Non-pigmented ciliary epithelial cell (primary cell): ENCODE data around the gene BRS3.
A peak's percentile ranks its signal among the peaks of the same experiment; 100 is the strongest.
"Not testable (repeated sequence)": the region's sequence is repeated elsewhere in the genome, so short reads cannot be mapped to it uniquely, and the experiment has no call there.

Experiments used
- DNase-seq: peaks from one replicate; pipeline ENCODE4 v3.0.0-alpha.2; 2010; ENCODE audit warnings: low read depth

The BRS3 gene

GRCh38 chrX:136487647-136488046 is at the start of gene BRS3:
BRS3 (plus strand) TSS chrX:136487947; CDS start chrX:136488115, 168 bp downstream.
- no peak for DNase-seq

- DNase-seq: no peak
These were observed 49.6 kb upstream of the BRS3 start for GRCh38 chrX:136438192-136438591.

GRCh38 chrX:136445674-136446073 is 42.1 kb upstream of the BRS3 start:
- DNase-seq: not testable (repeated sequence)

DNA sequence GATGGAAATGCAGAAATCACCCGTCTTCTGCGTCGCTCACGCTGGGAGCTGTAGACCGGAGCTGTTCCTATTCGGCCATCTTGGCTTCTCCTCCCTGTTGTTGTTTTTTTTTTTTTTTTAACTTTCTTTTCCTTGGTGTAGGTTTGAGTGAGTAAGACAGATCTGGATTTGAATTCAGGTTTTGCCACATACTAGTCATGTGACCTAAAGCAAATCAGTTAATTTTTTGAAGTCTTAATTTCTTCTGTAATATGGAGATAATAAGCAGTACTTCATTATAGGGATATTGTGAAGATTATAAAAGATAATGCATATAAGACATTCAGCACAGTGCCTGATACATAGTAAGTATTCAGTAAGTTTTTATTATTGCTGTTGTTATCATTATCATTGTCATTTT is 41.5 kb upstream of the BRS3 start:
- DNase-seq: no peak

GRCh38 chrX:136447308-136447707 is 40.4 kb upstream of the BRS3 start:
- DNase-seq: no peak

- DNase-seq: no peak
These were observed 39.8 kb upstream of the BRS3 start for GRCh38 chrX:136447968-136448367.

DNA sequence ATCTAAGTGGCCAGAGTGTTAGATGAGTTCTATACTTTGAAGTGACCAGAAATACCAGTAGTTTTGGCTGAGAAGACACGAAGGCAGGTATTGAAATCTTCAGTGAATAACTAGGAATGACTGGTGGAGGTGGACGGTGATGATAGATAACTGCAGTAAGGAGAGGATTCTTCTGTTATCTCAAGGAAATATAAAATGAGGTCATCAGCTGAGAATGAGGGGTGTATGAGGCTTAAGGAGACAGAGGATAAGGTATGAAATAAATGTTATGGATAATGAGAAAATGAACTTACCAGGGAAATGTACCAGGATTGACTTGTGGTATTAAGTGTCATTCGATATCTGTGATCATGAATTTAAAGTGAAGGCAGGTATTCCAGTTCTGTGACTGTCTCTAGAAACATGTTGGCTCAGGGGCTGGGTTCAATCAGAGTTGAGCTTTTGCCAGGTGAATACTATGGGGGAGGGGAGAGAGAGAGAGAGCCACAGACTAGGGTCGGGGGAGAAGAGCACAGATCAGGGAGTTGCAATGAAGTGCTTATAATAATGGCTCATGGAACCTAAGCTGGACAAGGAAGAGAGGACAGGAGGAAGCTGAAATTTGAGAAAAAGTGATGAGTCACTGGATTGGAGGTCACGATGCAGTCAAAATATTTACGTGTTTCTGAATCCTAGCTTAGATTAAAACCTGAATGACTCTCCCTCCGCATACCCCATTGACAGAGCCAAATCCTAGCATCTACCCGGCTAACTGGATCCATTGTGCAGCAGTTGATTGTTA is 37.5 kb upstream of the BRS3 start:
- DNase-seq: peak; percentile 4

- DNase-seq: no peak
These were observed 35.1 kb upstream of the BRS3 start for GRCh38 chrX:136452614-136453013.

- DNase-seq: no peak
These were observed 34.6 kb upstream of the BRS3 start for GRCh38 chrX:136453114-136453513.

- no peak for DNase-seq
These were observed 34.0 kb upstream of the BRS3 start for GRCh38 chrX:136453771-136454170.

DNA sequence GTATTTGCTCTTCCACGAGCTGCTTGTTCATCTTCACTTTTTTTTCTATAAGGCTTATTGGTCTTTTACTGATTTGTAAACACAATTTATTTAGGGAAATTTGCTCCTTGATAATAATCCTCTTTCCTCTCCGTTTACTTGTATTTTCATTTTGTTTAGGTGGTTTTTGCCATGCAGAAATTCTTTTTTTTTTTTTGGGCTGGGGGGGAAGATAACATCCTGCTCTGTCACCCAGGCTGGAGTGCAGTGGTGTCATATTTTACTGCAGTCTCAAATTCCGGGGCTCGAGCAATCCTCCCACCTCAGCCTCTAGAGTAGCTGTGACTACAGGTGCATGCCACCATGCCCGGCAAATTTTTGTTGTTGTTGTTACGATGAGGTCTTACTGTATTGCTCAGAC is 31.6 kb upstream of the BRS3 start:
- DNase-seq: no peak

- DNase-seq: no peak
These were observed 30.3 kb upstream of the BRS3 start for GRCh38 chrX:136457303-136457917.

GRCh38 chrX:136464589-136464988 is 23.2 kb upstream of the BRS3 start:
- DNase-seq: no peak

DNA sequence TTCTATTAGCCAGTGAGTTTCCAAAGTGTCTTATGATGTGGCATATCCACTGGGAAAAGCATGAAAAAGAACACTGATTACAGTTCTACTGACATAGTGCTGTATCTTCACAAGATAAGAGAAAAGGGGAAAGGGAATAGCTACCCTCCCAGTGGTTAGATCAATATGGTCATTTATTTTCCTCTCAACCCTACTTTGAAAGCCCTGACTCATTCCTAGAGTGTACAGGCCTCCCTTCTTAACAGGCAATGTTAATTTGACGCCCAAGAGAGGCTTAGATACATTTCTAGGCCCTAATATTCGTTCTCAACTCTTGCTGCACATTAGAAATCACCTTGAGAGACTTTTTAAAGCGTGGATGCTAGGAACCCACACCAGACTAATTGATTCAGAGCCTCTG is 20.4 kb upstream of the BRS3 start:
- no peak for DNase-seq

GRCh38 chrX:136468391-136469103 is 19.2 kb upstream of the BRS3 start:
- DNase-seq: no peak

GRCh38 chrX:136473663-136474062 is 14.1 kb upstream of the BRS3 start:
- DNase-seq: no peak

DNA sequence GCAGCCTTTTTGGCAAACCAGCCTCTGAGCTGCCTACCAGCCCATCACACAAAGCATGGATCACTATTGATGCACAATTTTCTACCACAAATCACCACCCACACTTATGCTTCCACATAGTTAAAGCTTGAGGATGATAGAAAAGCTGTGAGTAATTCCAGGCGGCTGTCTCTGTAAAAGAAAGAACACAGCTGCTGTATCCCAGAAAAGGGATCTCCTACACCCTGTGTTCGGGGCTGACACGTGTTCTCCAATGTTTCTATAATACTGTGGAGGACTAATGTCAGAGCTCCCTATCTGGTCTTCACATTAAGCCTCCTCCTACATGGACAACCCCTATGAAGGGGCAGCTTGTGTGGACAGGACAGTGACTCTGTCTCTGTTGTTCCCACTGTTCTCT is 12.5 kb upstream of the BRS3 start:
- DNase-seq: no peak

DNA sequence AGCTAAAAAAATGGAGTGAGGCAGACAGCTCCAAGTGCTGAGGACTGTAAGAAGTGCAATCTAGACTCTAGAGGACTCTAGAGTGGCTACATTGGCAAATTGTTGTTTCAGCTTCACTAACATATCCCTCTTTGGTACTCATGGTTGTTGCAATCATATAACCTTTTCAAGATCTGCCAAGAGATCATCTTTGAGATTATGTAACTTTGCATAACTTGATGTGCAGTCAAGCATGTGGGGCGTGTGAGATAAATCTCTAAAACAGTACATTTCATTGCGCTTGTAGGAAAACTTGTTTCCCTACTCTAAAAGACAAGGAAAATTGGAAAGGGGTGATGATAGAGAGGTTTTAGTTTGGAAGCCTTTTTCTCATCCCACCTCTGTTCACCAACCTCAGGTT is 11.2 kb upstream of the BRS3 start:
- no peak for DNase-seq

GRCh38 chrX:136477026-136477425 is 10.7 kb upstream of the BRS3 start:
- DNase-seq: no peak

- DNase-seq: no peak
These were observed 7.4 kb upstream of the BRS3 start for GRCh38 chrX:136480383-136480782.

DNA sequence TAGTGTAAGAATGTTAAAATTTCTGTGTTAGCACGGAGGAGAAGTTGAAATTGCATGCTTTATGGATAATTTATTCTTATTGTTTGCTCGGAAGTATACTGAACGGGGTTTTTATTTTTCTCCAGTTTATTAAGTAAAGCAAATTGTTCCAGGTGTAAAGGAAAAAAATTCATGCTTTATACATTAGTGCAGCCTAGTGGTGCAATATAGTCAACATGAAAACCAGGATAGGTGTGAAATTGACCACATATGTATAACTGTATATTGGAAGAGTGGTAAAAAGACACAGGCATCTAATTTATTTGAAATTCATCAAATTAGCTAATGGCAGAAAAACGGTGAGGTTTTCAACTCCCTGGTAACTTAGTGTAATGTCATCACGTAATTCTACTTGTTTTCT is 959 bp downstream of the BRS3 start:
- no peak for DNase-seq

DNA sequence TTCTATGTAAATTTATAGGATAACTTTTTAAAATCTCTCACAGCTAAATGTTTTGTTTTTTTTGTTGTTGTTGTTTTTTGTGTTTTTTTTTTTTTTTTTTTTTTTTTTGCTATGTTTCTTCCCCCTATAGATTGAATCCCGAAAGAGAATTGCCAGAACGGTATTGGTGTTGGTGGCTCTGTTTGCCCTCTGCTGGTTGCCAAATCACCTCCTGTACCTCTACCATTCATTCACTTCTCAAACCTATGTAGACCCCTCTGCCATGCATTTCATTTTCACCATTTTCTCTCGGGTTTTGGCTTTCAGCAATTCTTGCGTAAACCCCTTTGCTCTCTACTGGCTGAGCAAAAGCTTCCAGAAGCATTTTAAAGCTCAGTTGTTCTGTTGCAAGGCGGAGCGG is 4.1 kb downstream of the BRS3 start:
- no peak for DNase-seq

DNA sequence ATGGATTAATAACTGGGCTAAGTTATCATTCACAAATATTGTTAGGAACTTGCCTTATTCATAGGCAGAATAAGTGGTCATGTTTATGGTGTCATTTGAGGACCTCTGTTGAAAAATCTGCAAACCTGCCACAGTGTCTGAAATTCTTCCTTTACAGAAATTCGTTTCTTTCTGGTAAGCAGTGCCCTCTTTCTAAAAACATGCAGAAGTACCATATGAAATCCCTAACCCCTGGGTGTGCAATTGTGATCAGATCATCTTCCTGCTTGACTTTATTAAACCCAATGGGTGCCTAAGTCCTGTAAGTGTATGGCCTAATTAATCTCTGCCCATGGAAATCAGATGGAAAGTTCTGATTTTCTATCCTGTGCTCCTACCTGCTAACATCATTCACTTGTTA is 5.3 kb downstream of the BRS3 start:
- DNase-seq: no peak
